Activated CD8-positive, alpha-beta T cell treated with anti-CD3 and anti-CD28 coated beads for 36 hours (primary cell): Measurements from ENCODE around the gene C1orf21. TPM values are rescaled to one million over a fixed set of nuclear protein-coding genes. Genes with fewer than 3 reads are reported as not detected.

Experiments
- ATAC-seq: fragments of 200-7000 bp; cut with Tn5 transposase; one replicate; pipeline ENCODE4 v1.10.0; 2021; ENCODE audit warnings: mild to moderate bottlenecking, moderate library complexity
- CTCF ChIA-PET: fragments of 350-600 bp; sonication (Branson Sonifier 250); formaldehyde crosslinking; loops from one replicate; lab custom pipeline; 2021; ENCODE audit warnings: antibody characterized with exemption; lab: Charles Lee
- POLR2A ChIA-PET: fragments of 350-600 bp; sonication (Branson Sonifier 250); formaldehyde crosslinking; loops from one replicate; lab custom pipeline; 2021; ENCODE audit warnings: antibody characterized with exemption; lab: Charles Lee
- DNase-seq: peaks from one replicate; pipeline ENCODE4 v3.0.0-alpha.2; 2020
- H3K27ac Mint-ChIP-seq: one replicate; pipeline ENCODE4 v1.8.0; 2021; ENCODE audit warnings: mild to moderate bottlenecking, mixed read lengths
- H3K27me3 Mint-ChIP-seq: one replicate; pipeline ENCODE4 v1.8.0; 2021; ENCODE audit warnings: mixed read lengths
- H3K36me3 Mint-ChIP-seq: one replicate; pipeline ENCODE4 v1.8.0; 2021; ENCODE audit warnings: low read depth, mixed read lengths
- H3K4me1 Mint-ChIP-seq: one replicate; pipeline ENCODE4 v1.8.0; 2021; ENCODE audit warnings: low read depth, mixed read lengths
- H3K4me3 Mint-ChIP-seq: one replicate; pipeline ENCODE4 v1.8.0; 2021; ENCODE audit warnings: mild to moderate bottlenecking, moderate library complexity, mixed read lengths
- H3K9me3 Mint-ChIP-seq: one replicate; pipeline ENCODE4 v1.8.0; 2021; ENCODE audit warnings: mixed read lengths
- CTCF ChIP-seq: fragments of 200-600 bp; IDR thresholded peaks from one replicate; pipeline ENCODE4 v1.8.0; 2022; ENCODE audit warnings: antibody characterized with exemption, mild to moderate bottlenecking
- intact Hi-C: fragments of 100-400 bp; cut with micrococcal nuclease; formaldehyde crosslinking; loops from one replicate; pipeline ENCODE4 v1.10.0; 2022
- total RNA-seq, 2 experiments: library from RNA; stranded (reverse); gene quantifications; one replicate each; pipeline ENCODE4 v1.2.3, GENCODE V29; 2021

Gene C1orf21
- total RNA-seq, 2 experiments from 2014 or later: 3.8 to 4.6 TPM

- DNase-seq: no peak
- intact Hi-C loops: no loop called here
- H3K27me3 Mint-ChIP-seq: peaks cover 4% of the 10 kb centered on the region
Measured at GRCh38 chr1:184533915-184534314, 147.1 kb downstream of the C1orf21 start.

GRCh38 chr1:184534690-184535089, 147.9 kb downstream of the C1orf21 start:
- no peak for ATAC-seq
- CTCF ChIA-PET: interaction anchor here (0.9 kb wide), 1 partner anchor 129 kb away, joined by 3 read pairs; no protein-coding TSS in a partner anchor

More at GRCh38 chr1:184533915-184534314, 147.1 kb downstream of the C1orf21 start:
- Mint-ChIP-seq H3K4me3 (no peak overlapping the region), H3K9me3 (peaks cover 2% of the 10 kb centered on the region), H3K36me3 (no peaks in the 10 kb centered on the region), H3K27ac (no peak overlapping the region), H3K4me1 (no peaks in the 10 kb centered on the region)
- no peak for ATAC-seq
- TF ChIP-seq CTCF: no peak
- POLR2A ChIA-PET: no interaction called here
- CTCF ChIA-PET: no interaction called here

GRCh38 chr1:184535191-184535970, 148.6 kb downstream of the C1orf21 start:
- intact Hi-C loops: no loop called here
- no peak overlapping the region for H3K27ac Mint-ChIP-seq
- CTCF ChIA-PET: interaction anchor here (0.9 kb wide), 1 partner anchor 128 kb away, joined by 3 read pairs; no protein-coding TSS in a partner anchor
- no peak for ATAC-seq
- H3K36me3 Mint-ChIP-seq: no peaks in the 10 kb centered on the region
- peaks cover 4% of the 10 kb centered on the region for H3K27me3 Mint-ChIP-seq
- H3K4me3 Mint-ChIP-seq: no peak overlapping the region
- no peak for TF ChIP-seq CTCF
- no peak for DNase-seq
- peaks cover 2% of the 10 kb centered on the region for H3K9me3 Mint-ChIP-seq
- no peaks in the 10 kb centered on the region for H3K4me1 Mint-ChIP-seq
- POLR2A ChIA-PET: no interaction called here

More at GRCh38 chr1:184534690-184535089, 147.9 kb downstream of the C1orf21 start:
- H3K9me3 Mint-ChIP-seq: peaks cover 2% of the 10 kb centered on the region
- H3K27me3 Mint-ChIP-seq: peaks cover 4% of the 10 kb centered on the region
- no peak for TF ChIP-seq CTCF
- DNase-seq: no peak
- no peak overlapping the region for H3K27ac Mint-ChIP-seq
- no peaks in the 10 kb centered on the region for H3K36me3 Mint-ChIP-seq
- no peak overlapping the region for H3K4me3 Mint-ChIP-seq
- H3K4me1 Mint-ChIP-seq: no peaks in the 10 kb centered on the region
- intact Hi-C loops: no loop called here
- POLR2A ChIA-PET: no interaction called here

- Mint-ChIP-seq H3K27ac (no peak overlapping the region), H3K27me3 (peaks cover 4% of the 10 kb centered on the region), H3K4me3 (no peak overlapping the region), H3K36me3 (no peaks in the 10 kb centered on the region), H3K9me3 (peaks cover 2% of the 10 kb centered on the region), H3K4me1 (no peaks in the 10 kb centered on the region)
- CTCF ChIA-PET: no interaction called here
- TF ChIP-seq CTCF: no peak
- intact Hi-C loops: no loop called here
- POLR2A ChIA-PET: no interaction called here
- DNase-seq (no peak), ATAC-seq (no peak)
Measured at GRCh38 chr1:184536246-184536985, 149.6 kb downstream of the C1orf21 start.

GRCh38 chr1:184539580-184539979, 152.8 kb downstream of the C1orf21 start:
- Mint-ChIP-seq H3K4me3 (no peak overlapping the region), H3K27me3 (no peaks in the 10 kb centered on the region), H3K27ac (no peak overlapping the region), H3K4me1 (no peaks in the 10 kb centered on the region), H3K36me3 (no peaks in the 10 kb centered on the region), H3K9me3 (peaks cover 2% of the 10 kb centered on the region)
- no peak for ATAC-seq
- ChIA-PET CTCF (no interaction called here), POLR2A (no interaction called here)
- no peak for TF ChIP-seq CTCF
- no peak for DNase-seq
- intact Hi-C loops: no loop called here
